Activated CD4-positive, alpha-beta T cell treated with anti-CD3 and anti-CD28 coated beads, Interleukin-2, Interleukin-4, amounts not matched to agents 100 ng/mL and 50 ng/mL, durations not matched to agents 16 hours and 8 hours (primary cell): ENCODE results near the gene ZNF17.
A peak's percentile ranks its signal among the peaks of the same experiment; 100 is the strongest.

Source experiments
- DNase-seq: peaks from one replicate; pipeline ENCODE4 v3.0.0-alpha.2; 2020; ENCODE audit warnings: low spot score

ZNF17 gene

GRCh38 chr19:57434386-57435061 is 23.6 kb downstream of the ZNF17 start:
- DNase-seq = no peak

DNA sequence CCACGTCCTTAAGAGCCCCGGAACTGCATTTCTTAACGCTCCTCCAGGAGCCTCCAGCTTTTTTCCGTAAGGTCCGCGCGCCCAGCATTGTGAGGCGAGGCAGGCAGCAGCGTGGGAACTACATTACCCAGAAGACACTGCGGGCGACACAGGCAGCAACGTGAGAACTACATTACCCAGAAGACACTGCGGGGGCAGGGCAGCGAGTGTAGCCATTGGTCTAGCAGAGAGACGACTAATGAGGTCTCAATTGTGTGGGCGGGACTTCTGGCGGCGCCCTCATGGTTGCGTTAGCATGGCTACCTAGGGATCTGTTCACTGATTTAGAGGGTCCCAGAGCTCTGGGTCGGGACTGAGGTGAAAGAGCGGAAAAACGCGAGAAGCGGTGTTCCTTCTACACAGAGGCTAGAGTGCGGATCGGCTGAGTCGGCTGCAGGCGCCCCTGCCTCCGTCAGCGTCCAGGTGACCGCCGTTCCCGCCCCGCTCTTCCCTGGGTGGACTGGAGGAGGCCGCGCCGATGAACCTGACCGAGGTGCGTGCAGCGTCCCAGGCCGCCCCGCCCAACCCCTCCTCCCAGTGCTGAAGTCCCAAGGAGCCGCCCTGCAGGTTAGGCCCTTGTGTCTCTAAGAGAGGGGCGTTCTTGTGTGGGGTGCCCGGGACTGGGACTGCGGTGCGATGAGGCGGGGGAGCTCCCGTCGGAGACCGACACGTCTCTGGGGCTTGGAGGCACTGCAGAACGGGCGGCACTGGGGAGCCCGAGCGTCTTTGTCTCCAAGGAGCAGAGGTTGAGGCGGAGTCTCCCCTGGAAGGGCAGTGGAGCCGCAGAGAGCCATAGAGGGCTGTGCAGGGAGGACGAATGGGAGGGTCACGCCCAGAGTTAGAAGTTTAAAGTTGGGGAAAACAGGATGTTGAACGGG is 24.4 kb downstream of the ZNF17 start, which contains the start of gene ZNF749:
TSS of gene ZNF749 (plus strand) at position 264 of the 917 bp plus-strand sequence. CDS start at position 518, 254 bp downstream.
- DNase-seq = peak; percentile 98

DNA sequence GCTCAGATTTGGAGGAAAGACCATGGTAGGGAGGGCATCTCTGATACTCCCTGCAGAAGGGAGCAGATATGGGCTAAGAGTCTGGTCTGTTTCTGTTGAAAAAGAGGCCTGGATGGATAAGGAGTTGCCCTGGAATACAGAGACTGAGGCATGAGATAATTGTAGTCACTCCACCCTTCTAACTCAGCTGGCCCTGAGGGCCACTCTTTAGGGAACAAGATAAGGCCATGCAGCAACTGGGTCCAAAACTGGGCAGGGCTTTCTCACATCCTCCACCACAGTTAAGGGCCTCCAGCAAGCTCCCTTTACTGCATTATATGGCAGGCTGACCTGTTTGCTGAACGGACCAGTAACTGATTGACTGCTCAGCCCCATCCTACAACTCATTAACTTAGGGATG is 25.5 kb downstream of the ZNF17 start:
- no peak for DNase-seq

GRCh38 chr19:57437931-57438330 is 27.0 kb downstream of the ZNF17 start:
- no peak for DNase-seq

- DNase-seq = no peak
Observed at GRCh38 chr19:57438925-57439324, 28.0 kb downstream of the ZNF17 start.

GRCh38 chr19:57441979-57442752 is 31.2 kb downstream of the ZNF17 start:
- DNase-seq = no peak

GRCh38 chr19:57443121-57443696 is 32.2 kb downstream of the ZNF17 start:
- no peak for DNase-seq

- DNase-seq = no peak
Observed at GRCh38 chr19:57452307-57452706, 41.3 kb downstream of the ZNF17 start.

- DNase-seq = peak; percentile 27
Observed at GRCh38 chr19:57465680-57466381, 54.9 kb downstream of the ZNF17 start.

DNA sequence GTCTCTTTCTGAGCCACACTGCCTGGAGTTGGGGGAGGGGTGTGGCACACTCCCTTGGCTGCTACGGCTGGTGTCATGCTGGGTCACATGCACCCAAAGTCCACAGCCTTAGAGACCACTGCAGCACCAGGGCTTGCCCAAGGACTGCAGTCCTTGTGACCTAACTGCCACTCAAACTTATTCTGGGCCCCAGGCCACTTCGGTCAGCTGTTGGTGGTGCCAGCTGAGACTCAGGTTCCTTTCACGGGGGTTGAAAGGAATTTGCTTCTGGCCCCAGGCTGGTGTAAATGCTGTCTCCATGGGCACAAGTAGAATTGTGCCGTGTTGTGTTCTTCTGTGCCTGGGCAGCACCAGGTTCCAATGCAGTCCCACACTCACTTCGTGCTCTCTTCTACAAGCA is 55.5 kb downstream of the ZNF17 start:
- DNase-seq = no peak
